ENCODE data around the gene SLCO4C1. TPM values are rescaled to one million over a fixed set of nuclear protein-coding genes. Genes with fewer than 3 reads are reported as not detected.
A peak's percentile ranks its signal among the peaks of the same experiment; 100 is the strongest.

SLCO4C1 gene
- total RNA-seq, 1 donor from 2014 or later, result 4.0 TPM

DNA sequence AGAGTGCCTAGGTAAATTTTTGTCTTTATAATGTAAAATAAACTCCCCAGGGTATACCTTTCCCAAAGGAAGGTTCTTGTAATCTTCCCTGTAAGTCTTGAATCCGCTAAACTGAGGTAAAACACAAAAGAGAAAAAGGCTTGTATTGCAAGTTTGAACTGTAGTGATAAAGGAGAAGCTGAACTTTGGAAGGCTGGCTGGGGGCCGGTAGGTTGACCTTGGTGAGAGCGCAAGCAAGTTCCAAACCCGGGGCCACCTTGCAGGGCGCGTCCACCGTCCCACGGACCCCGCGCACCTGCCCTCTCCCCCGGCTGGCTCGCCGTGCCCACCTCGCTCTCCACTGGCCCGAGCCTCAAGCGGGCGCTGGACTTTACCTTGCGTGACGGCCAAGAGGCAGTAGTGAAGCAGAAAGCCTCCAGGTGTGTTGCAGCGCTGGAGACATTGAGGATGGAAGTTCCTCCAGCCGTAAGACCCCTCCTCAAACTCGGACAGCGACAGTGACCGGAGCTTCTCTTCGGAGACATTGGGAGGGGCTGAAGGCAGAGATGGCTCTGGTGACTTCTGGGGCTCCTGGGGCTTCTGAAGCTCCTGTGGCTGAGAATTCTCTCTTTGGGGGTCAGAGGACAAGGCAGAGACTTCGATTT lies 428 bp downstream of the SLCO4C1 start:
- H3K36me3 Mint-ChIP-seq (ENCODE audit: insufficient read depth), result no peaks in the 10 kb centered on the region
- peak overlapping the region; percentile 93 for H3K27ac Mint-ChIP-seq

DNA sequence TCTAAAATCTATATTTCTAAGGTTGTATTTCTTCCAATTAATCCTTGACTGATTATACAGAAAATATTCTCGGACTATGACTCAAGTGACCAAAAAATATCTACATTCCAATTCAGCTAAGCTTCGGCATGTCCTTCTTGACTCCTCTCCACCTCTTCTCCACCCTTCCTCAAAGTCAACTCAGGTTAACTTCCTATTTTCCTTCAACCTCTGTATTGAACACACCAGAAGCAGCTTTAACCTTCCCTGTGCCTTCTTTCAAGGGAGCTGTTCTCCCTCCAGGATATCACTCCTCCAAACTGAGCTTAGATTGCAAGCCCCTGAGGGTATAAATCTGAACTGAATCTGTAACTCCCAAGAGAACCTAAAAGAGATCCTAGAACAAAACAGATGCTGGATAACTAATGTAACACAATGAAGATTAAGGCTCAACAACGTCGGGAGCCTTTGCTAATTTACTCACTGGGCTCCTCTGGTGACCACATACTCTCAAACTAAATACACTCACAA lies 1.1 kb downstream of the SLCO4C1 start:
- peaks cover 15% of the 10 kb centered on the region for H3K4me1 Mint-ChIP-seq (ENCODE audit: low read depth)
- no peaks in the 10 kb centered on the region for H3K9me3 Mint-ChIP-seq (ENCODE audit: low read depth)
- TF ChIP-seq, protein P1, sequence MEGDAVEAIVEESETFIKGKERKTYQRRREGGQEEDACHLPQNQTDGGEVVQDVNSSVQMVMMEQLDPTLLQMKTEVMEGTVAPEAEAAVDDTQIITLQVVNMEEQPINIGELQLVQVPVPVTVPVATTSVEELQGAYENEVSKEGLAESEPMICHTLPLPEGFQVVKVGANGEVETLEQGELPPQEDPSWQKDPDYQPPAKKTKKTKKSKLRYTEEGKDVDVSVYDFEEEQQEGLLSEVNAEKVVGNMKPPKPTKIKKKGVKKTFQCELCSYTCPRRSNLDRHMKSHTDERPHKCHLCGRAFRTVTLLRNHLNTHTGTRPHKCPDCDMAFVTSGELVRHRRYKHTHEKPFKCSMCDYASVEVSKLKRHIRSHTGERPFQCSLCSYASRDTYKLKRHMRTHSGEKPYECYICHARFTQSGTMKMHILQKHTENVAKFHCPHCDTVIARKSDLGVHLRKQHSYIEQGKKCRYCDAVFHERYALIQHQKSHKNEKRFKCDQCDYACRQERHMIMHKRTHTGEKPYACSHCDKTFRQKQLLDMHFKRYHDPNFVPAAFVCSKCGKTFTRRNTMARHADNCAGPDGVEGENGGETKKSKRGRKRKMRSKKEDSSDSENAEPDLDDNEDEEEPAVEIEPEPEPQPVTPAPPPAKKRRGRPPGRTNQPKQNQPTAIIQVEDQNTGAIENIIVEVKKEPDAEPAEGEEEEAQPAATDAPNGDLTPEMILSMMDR (IDR thresholded peaks at IDR 0.05; ENCODE audit: unreplicated experiment), result no peak
- peak overlapping the region; percentile 7 for H3K27ac Mint-ChIP-seq
- no peak for DNase-seq (ENCODE audit: low spot score, unreplicated experiment)
- peaks cover 7% of the 10 kb centered on the region for H3K27me3 Mint-ChIP-seq
- peak overlapping the region; percentile 95 for H3K4me3 Mint-ChIP-seq (ENCODE audit: low read depth)
- no peaks in the 10 kb centered on the region for H3K36me3 Mint-ChIP-seq (ENCODE audit: insufficient read depth)

More for the DNA sequence above, 428 bp downstream of the SLCO4C1 start:
- Mint-ChIP-seq H3K4me1 (ENCODE audit: low read depth) (peaks cover 14% of the 10 kb centered on the region), H3K4me3 (ENCODE audit: low read depth) (peak overlapping the region; percentile 95), H3K9me3 (ENCODE audit: low read depth) (no peaks in the 10 kb centered on the region), H3K27me3 (peaks cover 7% of the 10 kb centered on the region)
- peak; percentile 24 for DNase-seq (ENCODE audit: low spot score, unreplicated experiment)
- TF ChIP-seq, protein P1 (IDR thresholded peaks at IDR 0.05; ENCODE audit: unreplicated experiment), result no peak

DNA sequence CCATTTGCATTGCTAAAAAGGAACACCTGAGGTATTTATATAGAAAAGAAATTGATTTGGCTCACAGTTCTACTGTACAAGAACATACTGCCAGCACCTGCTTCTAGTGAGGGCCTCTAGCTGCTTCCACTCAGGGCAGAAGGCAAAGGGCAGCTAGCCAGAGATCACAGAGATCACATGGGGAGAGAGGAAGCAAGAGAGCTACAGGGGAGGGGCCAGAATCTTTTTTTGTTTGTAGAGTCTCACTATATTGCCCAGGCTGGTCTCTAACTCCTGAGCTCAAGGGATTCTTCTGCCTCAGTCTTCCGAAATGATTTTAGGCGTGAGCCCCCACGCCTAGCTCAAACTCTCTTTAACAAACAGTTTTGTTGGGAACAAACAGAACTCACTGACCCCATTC lies 6.1 kb downstream of the SLCO4C1 start:
- no peaks in the 10 kb centered on the region for H3K9me3 Mint-ChIP-seq (ENCODE audit: low read depth)
- TF ChIP-seq, protein P1 (IDR thresholded peaks at IDR 0.05; ENCODE audit: unreplicated experiment), result no peak
- H3K27ac Mint-ChIP-seq, result no peak overlapping the region
- H3K27me3 Mint-ChIP-seq, result peaks cover 3% of the 10 kb centered on the region
- H3K4me1 Mint-ChIP-seq (ENCODE audit: low read depth), result peaks cover 23% of the 10 kb centered on the region
- H3K36me3 Mint-ChIP-seq (ENCODE audit: insufficient read depth), result no peaks in the 10 kb centered on the region
- no peak for DNase-seq (ENCODE audit: low spot score, unreplicated experiment)
- H3K4me3 Mint-ChIP-seq (ENCODE audit: low read depth), result no peak overlapping the region

DNA sequence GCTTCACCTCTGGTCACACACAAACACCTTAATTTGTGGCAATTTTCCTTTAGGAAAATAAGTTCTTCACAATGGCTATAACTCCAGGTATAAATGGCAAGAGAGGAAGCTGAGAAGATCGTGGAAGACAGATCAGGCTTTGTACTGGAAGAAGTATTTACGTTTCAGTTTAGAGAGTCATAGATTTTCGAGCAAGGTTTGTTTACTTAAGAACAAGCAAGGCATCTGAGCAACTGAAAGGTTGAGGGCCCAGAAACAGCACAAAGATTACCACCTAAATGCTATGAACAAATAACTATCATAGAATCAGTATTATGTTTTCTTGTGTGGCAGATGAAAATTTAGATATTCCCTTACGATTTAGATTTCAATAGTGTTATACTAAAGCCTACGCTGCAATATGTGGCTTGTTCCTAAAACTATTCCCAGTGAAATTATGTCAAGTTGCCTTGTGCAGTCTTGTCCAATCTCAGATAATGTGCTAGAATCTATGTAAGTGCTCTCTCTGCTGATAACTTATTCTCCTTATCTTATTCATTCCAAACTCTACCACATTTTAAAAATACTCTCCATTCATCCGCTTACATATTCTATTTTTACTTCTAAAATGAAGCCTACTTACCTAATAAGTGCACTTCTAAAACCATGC lies 6.7 kb downstream of the SLCO4C1 start:
- peaks cover 19% of the 10 kb centered on the region for H3K4me1 Mint-ChIP-seq (ENCODE audit: low read depth)
- H3K27ac Mint-ChIP-seq, result no peak overlapping the region
- no peaks in the 10 kb centered on the region for H3K9me3 Mint-ChIP-seq (ENCODE audit: low read depth)
- no peaks in the 10 kb centered on the region for H3K36me3 Mint-ChIP-seq (ENCODE audit: insufficient read depth)
- H3K27me3 Mint-ChIP-seq, result no peaks in the 10 kb centered on the region
- DNase-seq (ENCODE audit: low spot score, unreplicated experiment), result no peak
- TF ChIP-seq, protein P1 (IDR thresholded peaks at IDR 0.05; ENCODE audit: unreplicated experiment), result no peak
- H3K4me3 Mint-ChIP-seq (ENCODE audit: low read depth), result no peak overlapping the region

DNA sequence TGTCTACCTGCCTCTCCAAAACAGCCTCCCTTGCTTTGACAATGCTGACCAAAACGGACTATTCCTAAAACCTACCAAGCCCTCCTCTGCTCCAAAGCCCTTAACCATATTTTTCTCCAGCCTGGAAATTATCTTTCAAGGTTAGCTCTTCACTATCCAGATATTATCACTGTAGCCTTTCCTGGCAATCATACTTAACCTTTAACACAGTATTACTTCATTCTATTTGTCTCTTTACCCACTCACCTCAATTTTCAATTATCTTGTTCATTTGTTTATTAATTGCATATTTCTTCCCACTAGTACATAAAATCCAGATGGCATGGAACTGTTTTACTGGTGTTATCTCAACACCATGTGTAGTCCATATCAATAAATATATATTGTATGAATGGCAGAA lies 7.5 kb downstream of the SLCO4C1 start:
- TF ChIP-seq, protein P1 (IDR thresholded peaks at IDR 0.05; ENCODE audit: unreplicated experiment), result no peak
- Mint-ChIP-seq H3K4me1 (ENCODE audit: low read depth) (peaks cover 19% of the 10 kb centered on the region), H3K27ac (peak overlapping the region; percentile 5), H3K36me3 (ENCODE audit: insufficient read depth) (no peaks in the 10 kb centered on the region), H3K27me3 (no peaks in the 10 kb centered on the region), H3K9me3 (ENCODE audit: low read depth) (no peaks in the 10 kb centered on the region), H3K4me3 (ENCODE audit: low read depth) (no peak overlapping the region)
- no peak for DNase-seq (ENCODE audit: low spot score, unreplicated experiment)

Measured in progenitor cell of endocrine pancreas (in vitro differentiated cells).